Measurements from ENCODE around the gene SMURF2.
"Not testable (repeated sequence)": the region's sequence is repeated elsewhere in the genome, so short reads cannot be mapped to it uniquely, and the experiment has no call there.

The SMURF2 gene

DNA sequence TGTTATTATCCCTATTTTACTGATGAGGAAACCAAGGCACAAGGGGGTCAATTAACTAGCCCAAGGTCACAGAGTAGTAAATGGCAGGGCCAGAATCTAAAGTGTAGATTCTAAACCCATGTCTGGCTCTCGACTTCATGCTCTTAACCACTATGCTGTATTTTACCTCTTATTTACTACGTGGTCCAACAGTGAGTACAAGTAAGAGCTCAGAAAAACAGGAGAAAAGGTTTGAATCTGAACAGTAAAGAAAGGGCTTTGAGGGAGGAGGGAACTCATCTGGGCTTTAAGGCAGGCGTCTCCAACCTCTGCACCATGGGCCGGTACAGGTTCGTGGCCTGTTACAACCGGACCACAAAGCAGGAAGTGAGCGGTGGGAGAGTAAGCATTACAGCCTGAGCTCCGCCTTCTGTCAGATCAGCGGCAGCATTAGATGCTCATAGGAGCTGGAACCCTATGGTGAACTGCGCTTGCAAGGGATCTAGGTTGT is 62.9 kb downstream of the SMURF2 start:
- DNase-seq (ENCODE audit: low spot score) (no peak), FAIRE-seq (no peak)

DNA sequence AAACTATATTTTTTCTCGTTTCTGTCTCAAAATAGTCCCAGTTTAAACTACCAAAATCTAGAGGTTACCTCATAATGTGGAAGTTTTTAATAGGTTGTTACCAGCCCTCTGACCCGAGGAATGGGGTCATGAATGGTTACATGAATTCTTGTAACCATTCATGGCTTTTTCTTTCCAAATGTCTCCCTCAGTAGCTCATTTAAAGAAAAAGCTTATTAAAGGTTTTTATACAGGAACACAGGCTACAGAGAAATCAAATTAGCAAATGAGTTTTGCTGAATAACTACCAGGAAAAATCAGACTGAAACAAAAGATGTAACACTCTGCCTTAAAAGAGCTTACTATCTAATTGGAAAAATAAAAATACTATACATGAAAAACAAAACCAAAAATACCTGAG is 63.4 kb downstream of the SMURF2 start:
- FAIRE-seq (no peak), DNase-seq (ENCODE audit: low spot score) (no peak)

DNA sequence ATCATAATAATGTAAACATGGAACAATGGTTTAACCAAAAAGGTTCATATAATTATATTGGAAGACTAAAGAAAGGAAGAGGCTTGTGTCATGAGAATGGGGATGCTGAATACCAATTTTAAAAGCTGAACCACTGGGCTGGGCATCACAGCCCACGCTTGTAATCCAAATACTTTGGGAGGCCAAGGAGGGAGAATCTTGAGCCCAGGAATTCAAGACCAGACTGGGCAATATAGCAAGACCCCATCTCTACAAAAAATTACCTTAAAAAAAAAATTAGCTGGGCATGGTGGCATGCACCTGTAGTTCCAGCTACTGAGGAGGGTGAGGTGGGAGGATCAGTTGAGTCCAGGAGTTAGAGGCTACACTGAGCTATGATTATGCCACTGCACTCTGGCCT is 65.1 kb downstream of the SMURF2 start:
- FAIRE-seq = no peak
- DNase-seq (ENCODE audit: low spot score) = no peak

GRCh38 chr17:64596439-64596838 is 65.7 kb downstream of the SMURF2 start:
- DNase-seq (ENCODE audit: low spot score) (no peak), FAIRE-seq (no peak)

- FAIRE-seq (no peak), DNase-seq (ENCODE audit: low spot score) (no peak)
These were observed 70.2 kb downstream of the SMURF2 start for GRCh38 chr17:64591944-64592343.

DNA sequence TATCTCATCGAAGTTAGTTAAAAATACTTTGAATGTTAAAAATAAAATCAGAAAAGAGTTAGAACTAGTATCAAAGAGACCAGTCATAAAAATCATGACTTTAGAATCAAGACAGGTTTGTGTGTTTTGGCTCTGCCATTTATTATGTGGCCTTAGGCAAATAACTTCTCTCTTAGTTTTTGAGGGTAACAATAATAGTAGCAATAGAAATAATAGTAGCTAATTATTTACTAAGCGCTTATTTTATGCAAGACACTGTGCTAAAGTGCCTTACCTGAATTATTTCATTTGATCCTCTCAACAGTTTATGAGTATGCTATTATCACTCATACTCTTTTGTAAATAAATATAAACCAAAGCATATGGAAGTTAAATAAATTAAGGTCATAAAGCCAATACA is 77.0 kb downstream of the SMURF2 start:
- DNase-seq (ENCODE audit: low spot score) (no peak), FAIRE-seq (no peak)

GRCh38 chr17:64583038-64583437 is 79.1 kb downstream of the SMURF2 start:
- no peak for FAIRE-seq
- no peak for DNase-seq (ENCODE audit: low spot score)

DNA sequence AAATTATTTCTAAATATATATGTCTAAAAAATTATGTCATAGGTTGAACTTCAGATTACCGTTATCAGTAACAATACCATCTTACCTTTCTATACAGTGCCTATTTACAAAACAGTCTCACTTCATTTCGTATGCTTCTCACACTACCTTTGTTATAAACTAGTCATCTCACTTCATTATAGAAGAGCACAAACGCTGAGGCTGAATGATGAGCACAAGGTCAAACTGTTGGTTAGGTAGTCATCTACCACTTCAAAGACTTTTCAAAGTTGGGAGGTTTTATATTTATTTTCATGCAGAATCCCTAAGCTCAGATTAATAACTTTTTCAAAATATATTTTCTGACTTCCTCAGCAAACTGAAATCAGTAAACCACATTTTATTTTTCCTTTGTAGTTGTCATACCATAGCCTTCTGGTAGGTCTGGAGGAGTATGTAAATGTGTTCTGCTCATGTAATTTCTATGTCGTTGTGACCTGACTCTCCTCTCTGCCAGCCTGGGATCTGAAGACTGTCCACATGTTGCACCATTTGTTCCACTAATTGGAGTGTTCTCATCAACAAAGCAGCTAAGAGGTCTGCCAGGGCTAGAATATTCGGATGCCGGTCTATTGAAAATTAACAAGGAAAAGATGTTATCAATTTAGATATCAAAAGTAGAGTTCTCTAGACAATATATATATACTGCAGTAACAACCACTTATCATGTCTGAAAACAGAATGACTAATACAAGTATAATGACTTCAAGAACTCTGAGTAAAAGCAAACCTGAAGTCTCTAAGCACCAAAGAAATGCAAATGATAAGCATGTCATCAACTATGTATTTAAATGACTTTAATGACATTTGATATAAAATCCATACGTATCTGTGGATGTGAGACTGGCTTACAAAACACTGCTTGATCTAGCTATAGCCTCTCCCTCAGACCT is 81.5 kb downstream of the SMURF2 start:
- no peak for DNase-seq (ENCODE audit: low spot score)
- no peak for FAIRE-seq

GRCh38 chr17:64579917-64580316 is 82.2 kb downstream of the SMURF2 start:
- DNase-seq (ENCODE audit: low spot score) (no peak), FAIRE-seq (no peak)

DNA sequence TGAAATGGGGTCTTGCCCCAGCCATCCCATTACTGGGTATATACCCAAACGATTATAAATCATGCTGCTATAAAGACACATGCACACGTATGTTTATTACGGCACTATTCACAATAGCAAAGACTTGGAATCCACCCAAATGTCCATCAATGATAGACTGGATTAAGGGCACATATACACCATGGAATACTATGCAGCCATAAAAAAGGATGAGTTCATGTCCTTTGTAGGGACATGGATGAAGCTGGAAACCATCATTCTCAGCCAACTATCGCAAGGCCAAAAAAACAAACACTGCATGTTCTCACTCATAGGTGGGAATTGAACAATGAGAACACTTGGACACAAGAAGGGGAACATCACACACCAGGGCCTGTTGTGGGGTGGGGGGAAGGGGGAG is 85.1 kb downstream of the SMURF2 start:
- not testable (repeated sequence) for DNase-seq (ENCODE audit: low spot score); FAIRE-seq

- no peak for FAIRE-seq
- no peak for DNase-seq (ENCODE audit: low spot score)
These were observed 86.7 kb downstream of the SMURF2 start for GRCh38 chr17:64575431-64575830.

- DNase-seq (ENCODE audit: low spot score) (no peak), FAIRE-seq (no peak)
These were observed 87.5 kb downstream of the SMURF2 start for GRCh38 chr17:64574646-64575045.

DNA sequence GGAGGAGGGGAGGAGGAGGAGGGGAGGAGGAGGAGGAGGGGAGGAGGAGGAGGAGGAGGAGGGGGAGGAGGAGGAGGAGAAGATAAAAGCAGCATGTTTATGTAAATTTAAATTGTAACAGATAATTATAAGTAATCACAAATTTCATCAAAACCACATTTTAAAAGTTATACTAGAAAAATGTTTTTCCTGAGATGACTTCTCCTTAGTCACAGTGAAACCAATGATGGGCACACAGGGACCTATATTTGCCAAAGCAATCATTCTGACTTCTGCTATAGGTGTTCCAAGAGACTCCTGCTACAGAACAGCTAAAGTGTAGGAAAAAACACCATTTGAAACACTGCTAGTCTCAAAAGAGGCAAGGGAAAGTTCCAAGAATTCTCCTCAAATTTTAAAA is 88.9 kb downstream of the SMURF2 start:
- DNase-seq (ENCODE audit: low spot score) (no peak), FAIRE-seq (no peak)

GRCh38 chr17:64572682-64573154 is 89.4 kb downstream of the SMURF2 start:
- DNase-seq (ENCODE audit: low spot score) = no peak
- no peak for FAIRE-seq

DNA sequence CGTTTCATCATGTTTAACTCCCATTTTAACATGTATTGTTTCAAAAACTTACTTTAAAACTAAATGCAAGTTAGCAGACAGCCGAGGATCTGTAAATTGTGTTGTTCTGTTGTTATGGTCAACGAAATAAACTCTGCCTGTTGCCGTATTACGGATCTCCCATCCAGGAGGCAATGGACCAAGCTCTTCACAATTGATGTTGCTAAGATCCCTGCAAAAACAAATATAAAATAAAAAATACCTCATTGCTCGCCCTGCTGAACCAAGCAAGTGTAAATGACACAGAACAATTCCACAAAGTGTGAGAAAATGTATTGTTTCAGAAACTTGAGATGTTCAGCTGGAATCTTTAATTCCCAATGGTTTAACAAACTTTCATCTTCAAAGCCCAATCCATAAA is 90.4 kb downstream of the SMURF2 start:
- DNase-seq (ENCODE audit: low spot score) (no peak), FAIRE-seq (no peak)

DNA sequence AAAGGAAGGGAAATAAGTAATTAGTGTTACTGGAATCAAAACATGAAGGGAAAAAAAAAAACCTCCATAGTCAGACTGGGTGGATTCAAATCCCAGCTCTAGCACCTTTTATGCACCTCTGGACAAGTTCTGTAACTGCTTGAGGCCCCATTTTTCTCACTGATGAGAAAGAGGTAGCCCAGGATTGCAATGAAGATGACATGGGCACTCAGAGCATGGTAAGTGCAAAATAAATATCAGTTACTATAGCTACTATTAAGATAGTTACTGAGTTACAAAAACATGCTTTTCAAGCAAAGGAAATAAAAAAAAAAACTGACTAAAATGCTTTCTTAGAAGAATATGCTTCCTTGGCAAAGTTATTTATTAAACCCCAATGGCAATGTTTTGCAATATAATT is 96.5 kb downstream of the SMURF2 start:
- FAIRE-seq (no peak), DNase-seq (ENCODE audit: low spot score) (no peak)

DNA sequence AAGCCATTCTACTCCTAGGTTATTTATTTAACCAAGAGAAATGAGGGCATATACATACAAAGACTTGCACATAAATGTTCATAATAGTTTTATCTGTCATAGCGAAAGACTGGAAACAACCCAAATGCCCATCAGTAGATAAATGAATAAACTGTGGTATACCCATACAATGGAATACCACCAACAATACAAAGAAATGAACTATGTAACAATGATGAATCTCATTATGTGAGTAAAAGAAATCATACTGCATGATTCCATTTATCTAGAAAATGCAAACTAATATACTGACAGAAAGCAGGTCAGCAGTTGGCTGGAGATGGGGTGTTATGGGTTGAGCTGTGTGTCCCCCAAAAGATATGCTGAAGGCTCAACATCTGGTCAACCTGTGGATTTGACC is 98.0 kb downstream of the SMURF2 start:
- DNase-seq (ENCODE audit: low spot score) (no peak), FAIRE-seq (no peak)

DNA sequence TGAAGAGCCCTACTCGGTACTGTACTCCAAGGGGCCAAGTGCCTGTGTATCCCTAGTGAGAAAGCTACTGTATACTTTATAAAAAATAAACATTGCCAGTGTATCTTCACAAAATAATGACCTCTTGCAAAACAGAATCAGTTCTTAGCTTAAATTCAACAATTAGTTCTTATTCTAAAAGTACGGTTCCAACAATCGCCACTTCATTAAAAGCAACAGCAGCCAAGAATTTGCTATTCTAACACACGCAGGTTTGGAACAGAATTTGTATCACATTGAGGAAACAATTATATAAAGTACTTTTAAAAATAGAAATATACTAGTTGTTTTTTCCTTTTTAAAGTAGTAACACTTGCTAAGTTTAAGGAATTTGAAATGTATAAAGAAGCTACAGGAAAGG is 106.8 kb downstream of the SMURF2 start:
- FAIRE-seq = no peak
- no peak for DNase-seq (ENCODE audit: low spot score)

- DNase-seq (ENCODE audit: low spot score) (no peak), FAIRE-seq (no peak)
These were observed 108.0 kb downstream of the SMURF2 start for GRCh38 chr17:64554028-64554637.

DNA sequence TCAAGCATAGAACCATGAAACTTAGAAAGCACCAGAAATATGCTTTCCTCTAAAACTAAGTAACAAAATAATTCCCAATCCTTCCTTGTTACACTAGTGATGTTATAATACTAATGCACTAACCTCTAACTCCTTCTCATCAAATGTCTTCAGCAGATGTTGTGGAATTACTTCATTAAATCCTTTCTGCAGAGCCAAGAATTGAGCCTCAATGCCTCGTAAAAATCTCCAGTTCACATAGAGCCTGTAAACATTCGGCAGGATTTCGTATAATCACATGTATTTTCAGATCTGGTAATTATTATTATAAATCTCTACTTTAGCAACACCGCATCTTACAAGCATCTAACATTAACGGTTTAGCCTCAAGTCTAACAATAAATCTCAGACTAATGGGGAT is 110.6 kb downstream of the SMURF2 start:
- FAIRE-seq (no peak), DNase-seq (ENCODE audit: low spot score) (no peak)

DNA sequence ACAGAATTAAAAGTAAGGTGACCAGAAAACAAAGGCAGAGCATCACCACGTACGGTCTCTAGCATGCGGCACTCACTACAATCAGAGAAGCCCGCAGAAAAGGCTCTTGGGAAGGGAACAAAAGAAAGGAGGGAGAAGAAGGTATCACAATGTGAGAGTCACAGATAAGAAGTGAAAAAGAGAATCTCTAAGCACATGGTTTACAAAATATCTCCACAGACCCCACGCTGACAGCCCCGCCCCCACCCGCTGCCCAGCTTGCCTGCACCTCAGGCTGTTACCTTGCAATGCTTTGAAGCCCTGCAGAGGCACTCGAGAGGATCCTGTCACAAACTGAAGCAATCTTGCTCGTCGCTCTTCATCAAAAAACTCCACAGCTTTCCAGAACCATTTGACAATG is 114.8 kb downstream of the SMURF2 start:
- DNase-seq (ENCODE audit: low spot score) (no peak), FAIRE-seq (no peak)

GRCh38 chr17:64546716-64547115 is 115.4 kb downstream of the SMURF2 start:
- DNase-seq (ENCODE audit: low spot score) = no peak
- FAIRE-seq = peak; percentile 65

- FAIRE-seq = no peak
- DNase-seq (ENCODE audit: low spot score) = no peak
These were observed 117.4 kb downstream of the SMURF2 start for GRCh38 chr17:64544742-64545141.

Measured in urothelium cell line (cell line).